Esophagus muscularis mucosa (tissue), 4 donors: ENCODE measurements around the gene KRTAP4-3. TPM values are rescaled to one million over a fixed set of nuclear protein-coding genes. Genes with fewer than 3 reads are reported as not detected.
"Not testable (repeated sequence)": the region's sequence is repeated elsewhere in the genome, so short reads cannot be mapped to it uniquely, and the experiment has no call there.

Experiments used
- DNase-seq: peaks from one replicate; pipeline ENCODE4 v3.0.0-alpha.2; 2017; ENCODE audit errors: extremely low spot score
- H3K27ac ChIP-seq, 4 donors: fragments of 200-600 bp; sonication (generic); replicated peaks in 1 of 4; 1 replicate in 3 of 4; 2 replicates in 1 of 4; pipeline ENCODE4 v1.5.1; 2016 to 2019; ENCODE audit warnings: mild to moderate bottlenecking in 1 of 4
- H3K27me3 ChIP-seq, 4 donors: fragments of 200-600 bp; sonication (generic); one replicate each; pipeline versions ENCODE4 v1.5.1 to v1.6.0; 2016 to 2019
- H3K36me3 ChIP-seq, 4 donors: fragments of 200-600 bp; sonication (generic); one replicate each; pipeline ENCODE4 v1.5.1; 2016 to 2019
- H3K4me1 ChIP-seq, 4 donors: fragments of 200-600 bp; sonication (generic); one replicate each; pipeline ENCODE4 v1.5.1; 2016 to 2019
- H3K4me3 ChIP-seq, 4 donors: fragments of 200-600 bp; sonication (generic); 1 replicate in 2 of 4; 2 replicates in 2 of 4; pipeline ENCODE4 v1.5.1; 2016 to 2019; ENCODE audit warnings: mild to moderate bottlenecking in 4 of 4, moderate library complexity in 1 of 4
- H3K9me3 ChIP-seq, 4 donors: fragments of 200-600 bp; sonication (generic); 1 replicate in 3 of 4; 2 replicates in 1 of 4; pipeline ENCODE4 v1.5.1; 2016 to 2019
- CTCF ChIP-seq, 3 experiments: fragments of 200-600 bp in 2 of 3; fragments of 450-650 bp in 1 of 3; sonication (generic) in 2 of 3; IDR thresholded peaks; one replicate each; pipeline ENCODE4 v1.5.1; 2017 to 2019; ENCODE audit warnings: antibody characterized with exemption in 3 of 3, mild to moderate bottlenecking in 2 of 3, moderate library complexity in 1 of 3
- EP300 ChIP-seq: sonication (generic); formaldehyde crosslinking; IDR thresholded peaks from one replicate; pipeline ENCODE4 v1.6.1; 2017; ENCODE audit warnings: antibody characterized with exemption
- POLR2A ChIP-seq: fragments of 450-650 bp; IDR thresholded peaks from one replicate; pipeline ENCODE4 v1.6.1; 2017; ENCODE audit warnings: antibody characterized with exemption, moderate library complexity, mild to moderate bottlenecking, low read depth
- POLR2AphosphoS5 ChIP-seq, 2 donors: sonication (generic); formaldehyde crosslinking; IDR thresholded peaks; one replicate each; pipeline ENCODE4 v1.6.1; 2017; ENCODE audit warnings: antibody characterized with exemption in 2 of 2
- WGBS: methylation state at CpG from one replicate; pipeline ENCODE4 v1.1.5; 2018; 5-methylcytosine and 5-hydroxymethylcytosine counted together
- intact Hi-C: fragments of 100-400 bp; cut with DNase I; formaldehyde crosslinking; loops from one replicate; pipeline ENCODE4 v1.15.1; 2023
- total RNA-seq, 4 donors: library from RNA; depleted of rRNA; stranded (reverse); fragments of >200 nt; gene quantifications; one replicate each; pipeline versions ENCODE4 v1.1.0 to v1.2.1, GENCODE V29; 2016

Gene KRTAP4-3
- total RNA-seq, 4 donors from 2014 or later, result not detected

- Histone ChIP-seq H3K9me3 (peaks cover 0 to 4% (median 0%) of the 10 kb centered on the region in 4 donors), H3K27ac (no peak overlapping the region), H3K4me1 (no peaks in the 10 kb centered on the region), H3K27me3 (no peaks in the 10 kb centered on the region), H3K4me3 (no peak overlapping the region), H3K36me3 (no peaks in the 10 kb centered on the region)
- no peak for DNase-seq
- 81% methylated on average over 3 of the region's 3 CpGs for WGBS
- TF ChIP-seq EP300 (no peak), CTCF (IDR thresholded peaks at IDR 0.05) (no peak), POLR2AphosphoS5 (IDR thresholded peaks at IDR 0.05) (no peak), POLR2A (no peak)
- intact Hi-C loops, result no loop called here
Measured at GRCh38 chr17:41131979-41132378, 36.0 kb downstream of the KRTAP4-3 start.

GRCh38 chr17:41127371-41127770, 40.6 kb downstream of the KRTAP4-3 start:
- Histone ChIP-seq H3K36me3 (no peaks in the 10 kb centered on the region), H3K27me3 (peaks cover 0 to 9% (median 0%) of the 10 kb centered on the region in 4 donors), H3K4me1 (no peaks in the 10 kb centered on the region), H3K4me3 (no peak overlapping the region), H3K27ac (no peak overlapping the region), H3K9me3 (no peaks in the 10 kb centered on the region)
- no peak for DNase-seq
- TF ChIP-seq EP300 (no peak), POLR2AphosphoS5 (IDR thresholded peaks at IDR 0.05) (no peak), POLR2A (no peak), CTCF (IDR thresholded peaks at IDR 0.05) (no peak)
- intact Hi-C loops, result no loop called here
- 76% methylated on average over 1 of the region's 1 CpG for WGBS

GRCh38 chr17:41126412-41126811, 41.6 kb downstream of the KRTAP4-3 start:
- Histone ChIP-seq H3K27ac (no peak overlapping the region), H3K4me3 (no peak overlapping the region), H3K9me3 (no peaks in the 10 kb centered on the region), H3K4me1 (no peaks in the 10 kb centered on the region), H3K27me3 (peaks cover 0 to 9% (median 0%) of the 10 kb centered on the region in 4 donors), H3K36me3 (no peaks in the 10 kb centered on the region)
- WGBS, result 85% methylated on average over 3 of the region's 3 CpGs
- TF ChIP-seq POLR2A (no peak), CTCF (IDR thresholded peaks at IDR 0.05) (no peak), EP300 (no peak), POLR2AphosphoS5 (IDR thresholded peaks at IDR 0.05) (no peak)
- no peak for DNase-seq
- intact Hi-C loops, result no loop called here

- Histone ChIP-seq H3K27me3 (peaks cover 0 to 9% (median 0%) of the 10 kb centered on the region in 4 donors), H3K36me3 (no peaks in the 10 kb centered on the region), H3K9me3 (no peaks in the 10 kb centered on the region), H3K4me1 (no peaks in the 10 kb centered on the region), H3K27ac (no peak overlapping the region), H3K4me3 (no peak overlapping the region)
- 89% methylated on average over 2 of the region's 2 CpGs for WGBS
- intact Hi-C loops, result no loop called here
- TF ChIP-seq EP300 (no peak), POLR2AphosphoS5 (IDR thresholded peaks at IDR 0.05) (no peak), POLR2A (no peak), CTCF (IDR thresholded peaks at IDR 0.05) (no peak)
- no peak for DNase-seq
Measured at GRCh38 chr17:41125064-41125463, 43.0 kb downstream of the KRTAP4-3 start.

- H3K9me3 ChIP-seq, H3K36me3 ChIP-seq, H3K27me3 ChIP-seq, H3K27ac ChIP-seq, intact Hi-C loops, DNase-seq, H3K4me1 ChIP-seq, H3K4me3 ChIP-seq: not testable (repeated sequence)
- WGBS, result 82% methylated on average over 2 of the region's 3 CpGs
Measured at GRCh38 chr17:41123991-41124371, 44.0 kb downstream of the KRTAP4-3 start, which contains the start of gene KRTAP4-12. KRTAP4-12 (minus strand) TSS chr17:41124182; CDS start chr17:41124122, 60 bp downstream.

- H3K4me1 ChIP-seq, H3K4me3 ChIP-seq, intact Hi-C loops, H3K27ac ChIP-seq, DNase-seq, H3K27me3 ChIP-seq, H3K9me3 ChIP-seq, H3K36me3 ChIP-seq: not testable (repeated sequence)
- WGBS, result 69% methylated on average over 8 of the region's 12 CpGs
Measured at GRCh38 chr17:41123292-41123990, 44.6 kb downstream of the KRTAP4-3 start.
